Measurements from ENCODE around the gene SH3PXD2B. TPM values are rescaled to one million over a fixed set of nuclear protein-coding genes. Genes with fewer than 3 reads are reported as not detected.

SH3PXD2B gene
- total and polyA plus RNA-seq, 11 donors = 1.1 to 22.7 (median 6.9) TPM

- TF ChIP-seq POLR2A (IDR thresholded peaks at IDR 0.05) (peak in 1 of 2 donors; percentile 40), CTCF (IDR thresholded peaks at IDR 0.05) (peak; percentile 39 to 75 (median 62))
- Histone ChIP-seq H3K9me3 (no peaks in the 10 kb centered on the region), H3K27ac (peak within 1 kb of the TSS; percentile 85 to 96 (median 92)), H3K4me3 (peak within 1 kb of the TSS; percentile 58 to 98 (median 90)), H3K27me3 (no peaks in the 10 kb centered on the region), H3K4me1 (peaks cover 0 to 39% (median 25%) of the 10 kb centered on the region in 12 donors), H3K36me3 (no peaks in the 10 kb centered on the region)
- peak; percentile 69 to 94 (median 88) for ATAC-seq
- 0 to 2% (median 1%) methylated on average over 15 to 87 of the region's 87 CpGs for WGBS, 4 donors
- DNase-seq = peak; percentile 89 to 93 (median 90)
- intact Hi-C loops (cut with DNase I) = loop anchor here in 7 of 10 donors (2.0 to 10.0 kb wide), 9 partner anchors 94 to 368 kb away; partner anchors contain the start of genes STK10 (in 5 of the 7) and SH3PXD2B (in 2 of the 7)
Observed at GRCh38 chr5:172283020-172283861, 171.1 kb downstream of the SH3PXD2B start, which contains the start of gene UBTD2. Gene UBTD2, minus strand, starts transcription at chr5:172283764. Its CDS starts 99 bp downstream, at chr5:172283665.

GRCh38 chr5:172282272-172283019 is 171.9 kb downstream of the SH3PXD2B start:
- ATAC-seq (no peak), DNase-seq (no peak)
- Histone ChIP-seq H3K36me3 (no peaks in the 10 kb centered on the region), H3K4me1 (peaks cover 0 to 39% (median 25%) of the 10 kb centered on the region in 12 donors), H3K27me3 (no peaks in the 10 kb centered on the region), H3K27ac (peak overlapping the region in 11 of 12 donors; percentile 87 to 96 (median 92)), H3K9me3 (no peaks in the 10 kb centered on the region), H3K4me3 (peak overlapping the region; percentile 58 to 98 (median 90))
- TF ChIP-seq POLR2A (IDR thresholded peaks at IDR 0.05) (no peak), CTCF (IDR thresholded peaks at IDR 0.05) (no peak)
- intact Hi-C loops (cut with DNase I) = loop anchor here in 7 of 10 donors (2.0 to 10.0 kb wide), 9 partner anchors 94 to 368 kb away; partner anchors contain the start of genes STK10 (in 5 of the 7) and SH3PXD2B (in 2 of the 7)
- 10 to 14% (median 13%) methylated on average over 13 of the region's 13 CpGs for WGBS, 4 donors

- no peak overlapping the region for H3K27ac ChIP-seq
- H3K27me3 ChIP-seq = no peaks in the 10 kb centered on the region
- ATAC-seq = no peak
- H3K9me3 ChIP-seq = no peaks in the 10 kb centered on the region
- H3K36me3 ChIP-seq = no peaks in the 10 kb centered on the region
- intact Hi-C loops (cut with DNase I) = loop anchor here in 7 of 10 donors (5.0 to 10.0 kb wide), 8 partner anchors 94 to 367 kb away; partner anchors contain the start of genes STK10 (in 3 of the 7) and SH3PXD2B (in 2 of the 7)
- DNase-seq = no peak
- peaks cover 0 to 39% (median 25%) of the 10 kb centered on the region in 12 donors for H3K4me1 ChIP-seq
- peak overlapping the region in 3 of 12 donors; percentile 82 to 98 (median 95) for H3K4me3 ChIP-seq
- 83 to 85% (median 85%) methylated on average over 6 of the region's 6 CpGs for WGBS, 4 donors
- TF ChIP-seq POLR2A (IDR thresholded peaks at IDR 0.05) (no peak), CTCF (IDR thresholded peaks at IDR 0.05) (no peak)
Observed at GRCh38 chr5:172281346-172281745, 173.0 kb downstream of the SH3PXD2B start.
